ENCODE results near the gene VTI1A. TPM values are rescaled to one million over a fixed set of nuclear protein-coding genes. Genes with fewer than 3 reads are reported as not detected.

The VTI1A gene
- total and polyA plus RNA-seq, 2 of the 13 experiments (the other 11 are each of a cell fraction or from before 2014, with no cell fraction given): 11.7 to 32.7 TPM

DNA sequence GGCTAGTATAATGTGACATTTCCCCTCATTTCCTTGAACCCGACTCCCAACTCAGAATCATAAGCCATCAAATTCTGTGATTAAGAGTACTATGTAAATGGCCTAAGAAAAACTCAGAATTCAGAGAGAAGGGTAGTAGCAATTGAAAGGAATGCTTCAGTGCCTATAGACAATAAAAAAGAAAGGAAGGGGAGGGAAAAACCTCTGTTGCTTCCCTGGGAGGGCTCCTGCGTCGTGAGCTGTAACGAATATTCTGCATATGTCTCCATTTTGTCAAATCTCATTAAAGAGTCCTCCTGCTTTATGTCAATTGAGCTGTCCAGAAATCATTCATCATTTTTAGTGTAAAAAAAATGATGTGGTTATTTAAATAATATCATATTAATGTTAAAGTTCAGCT, 223.0 kb downstream of the VTI1A start:
- intact Hi-C loops (cut with micrococcal nuclease; ENCODE audit: unreplicated experiment): no loop called here
- WGBS (ENCODE audit: low lambda C conversion rate): over 99% methylated on average over 4 of the region's 4 CpGs

DNA sequence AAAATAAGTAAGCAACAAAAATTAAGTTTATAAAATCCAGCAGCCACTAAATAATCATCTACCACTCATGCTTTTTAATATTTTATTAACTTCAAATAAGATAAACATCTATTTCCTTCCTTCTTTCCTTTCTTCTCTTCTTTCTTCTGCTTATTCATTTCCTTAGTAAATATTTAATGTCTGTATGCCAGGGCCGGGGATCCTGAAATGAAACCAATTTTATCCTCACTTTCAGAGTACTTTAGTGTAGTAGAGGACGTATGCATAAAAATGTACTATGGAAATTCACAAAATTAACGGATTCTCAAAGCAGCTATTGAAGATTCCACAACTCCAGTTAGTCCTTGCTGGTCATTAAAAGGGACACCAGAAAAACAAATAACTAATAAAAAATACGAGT, 224.7 kb downstream of the VTI1A start:
- TF ChIP-seq, protein P1, sequence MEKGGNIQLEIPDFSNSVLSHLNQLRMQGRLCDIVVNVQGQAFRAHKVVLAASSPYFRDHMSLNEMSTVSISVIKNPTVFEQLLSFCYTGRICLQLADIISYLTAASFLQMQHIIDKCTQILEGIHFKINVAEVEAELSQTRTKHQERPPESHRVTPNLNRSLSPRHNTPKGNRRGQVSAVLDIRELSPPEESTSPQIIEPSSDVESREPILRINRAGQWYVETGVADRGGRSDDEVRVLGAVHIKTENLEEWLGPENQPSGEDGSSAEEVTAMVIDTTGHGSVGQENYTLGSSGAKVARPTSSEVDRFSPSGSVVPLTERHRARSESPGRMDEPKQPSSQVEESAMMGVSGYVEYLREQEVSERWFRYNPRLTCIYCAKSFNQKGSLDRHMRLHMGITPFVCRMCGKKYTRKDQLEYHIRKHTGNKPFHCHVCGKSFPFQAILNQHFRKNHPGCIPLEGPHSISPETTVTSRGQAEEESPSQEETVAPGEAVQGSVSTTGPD (CRISPR knock-in tag; IDR thresholded peaks at IDR 0.05): no peak
- TF ChIP-seq, protein P2, sequence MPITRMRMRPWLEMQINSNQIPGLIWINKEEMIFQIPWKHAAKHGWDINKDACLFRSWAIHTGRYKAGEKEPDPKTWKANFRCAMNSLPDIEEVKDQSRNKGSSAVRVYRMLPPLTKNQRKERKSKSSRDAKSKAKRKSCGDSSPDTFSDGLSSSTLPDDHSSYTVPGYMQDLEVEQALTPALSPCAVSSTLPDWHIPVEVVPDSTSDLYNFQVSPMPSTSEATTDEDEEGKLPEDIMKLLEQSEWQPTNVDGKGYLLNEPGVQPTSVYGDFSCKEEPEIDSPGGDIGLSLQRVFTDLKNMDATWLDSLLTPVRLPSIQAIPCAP (CRISPR knock-in tag; IDR thresholded peaks at IDR 0.05; ENCODE audit: low read depth): no peak
- Histone ChIP-seq H3K4me1 (ENCODE audit: insufficient read depth, low read length) (peaks cover 30% of the 10 kb centered on the region), H3K9me3 (ENCODE audit: low read length) (no peaks in the 10 kb centered on the region), H3K27ac (ENCODE audit: extremely low read length, insufficient read depth, low read length) (no peak overlapping the region), H3K9ac (ENCODE audit: insufficient read depth, low read depth, low read length) (no peak overlapping the region), H3K79me2 (ENCODE audit: insufficient read depth, low read length) (no peaks in the 10 kb centered on the region), H3K4me2 (ENCODE audit: low read depth, low read length) (no peak overlapping the region), H2AFZ (ENCODE audit: low read length) (no peak overlapping the region), H3K4me3 (replicated peaks in 1 of 3; ENCODE audit: insufficient read depth in 1 of 3, low read depth in 2 of 3, low read length in 3 of 3) (no peak overlapping the region), H4K20me1 (ENCODE audit: insufficient read depth, low read length) (no peaks in the 10 kb centered on the region), H3K27me3 (ENCODE audit: control insufficient read depth in 1 of 2, insufficient read depth in 2 of 2, low read length in 2 of 2) (no peaks in the 10 kb centered on the region), H3K36me3 (replicated peaks in 1 of 2; ENCODE audit: control insufficient read depth in 1 of 2, insufficient read depth in 2 of 2, low read length in 2 of 2) (peaks cover 0 to 5% of the 10 kb centered on the region in 2 experiments; a peak in 1 of 5 replicates)
- POLR2A ChIA-PET: no interaction called here
- FAIRE-seq (no peak), ATAC-seq (no peak), DNase-seq (ENCODE audit: low spot score) (no peak)
- BruUV-seq (replicated peaks): no TSS peak
- CTCF ChIA-PET (ENCODE audit: low intra/inter-chr PET ratio, low total read pairs): no interaction called here
- intact Hi-C loops (cut with micrococcal nuclease; ENCODE audit: unreplicated experiment) (no loop called here), in situ Hi-C loops (cut with HindIII; ENCODE audit: extremely low pct_ligation_motif_present, low pct_unique_long_range_greater_than_20kb) (no loop called here)
- 92% methylated on average over 4 of the region's 4 CpGs for WGBS (ENCODE audit: low lambda C conversion rate)

More for the DNA sequence above, 223.0 kb downstream of the VTI1A start:
- Histone ChIP-seq H3K4me2 (ENCODE audit: low read depth, low read length) (no peak overlapping the region), H4K20me1 (ENCODE audit: insufficient read depth, low read length) (no peaks in the 10 kb centered on the region), H3K4me1 (ENCODE audit: insufficient read depth, low read length) (peaks cover 30% of the 10 kb centered on the region), H3K9ac (ENCODE audit: insufficient read depth, low read depth, low read length) (no peak overlapping the region), H3K36me3 (replicated peaks in 1 of 2; ENCODE audit: control insufficient read depth in 1 of 2, insufficient read depth in 2 of 2, low read length in 2 of 2) (peaks cover 0 to 5% of the 10 kb centered on the region in 2 experiments; a peak in 1 of 5 replicates), H2AFZ (ENCODE audit: low read length) (no peak overlapping the region), H3K9me3 (ENCODE audit: low read length) (no peaks in the 10 kb centered on the region), H3K4me3 (replicated peaks in 1 of 3; ENCODE audit: insufficient read depth in 1 of 3, low read depth in 2 of 3, low read length in 3 of 3) (no peak overlapping the region), H3K79me2 (ENCODE audit: insufficient read depth, low read length) (no peaks in the 10 kb centered on the region), H3K27me3 (ENCODE audit: control insufficient read depth in 1 of 2, insufficient read depth in 2 of 2, low read length in 2 of 2) (no peaks in the 10 kb centered on the region), H3K27ac (ENCODE audit: extremely low read length, insufficient read depth, low read length) (no peak overlapping the region)
- FAIRE-seq (no peak), ATAC-seq (no peak), DNase-seq (ENCODE audit: low spot score) (no peak)
- ChIA-PET POLR2A (no interaction called here), CTCF (ENCODE audit: low intra/inter-chr PET ratio, low total read pairs) (no interaction called here)
- TF ChIP-seq SUZ12 (IDR thresholded peaks at IDR 0.05; ENCODE audit: low read depth, low read length) (no peak), DR1 (CRISPR knock-in tag; IDR thresholded peaks at IDR 0.05) (no peak), ZNF451 (CRISPR knock-in tag; IDR thresholded peaks at IDR 0.05) (no peak), ZNF768 (CRISPR knock-in tag; IDR thresholded peaks at IDR 0.05) (no peak), ZNF468 (CRISPR knock-in tag; IDR thresholded peaks at IDR 0.05) (no peak), MXI1 (IDR thresholded peaks at IDR 0.05; ENCODE audit: borderline replicate concordance, low read depth, low read length) (no peak), SIN3A (IDR thresholded peaks at IDR 0.05; ENCODE audit: borderline replicate concordance, low read depth, low read length) (no peak), ZFP36L2 (CRISPR knock-in tag; IDR thresholded peaks at IDR 0.05) (no peak), TCF7 (IDR thresholded peaks at IDR 0.05; ENCODE audit: low read depth) (no peak), ZNF383 (CRISPR knock-in tag; IDR thresholded peaks at IDR 0.05; ENCODE audit: borderline replicate concordance) (no peak), ZFY (CRISPR knock-in tag; IDR thresholded peaks at IDR 0.05) (no peak)
- TF ChIP-seq, protein P3, sequence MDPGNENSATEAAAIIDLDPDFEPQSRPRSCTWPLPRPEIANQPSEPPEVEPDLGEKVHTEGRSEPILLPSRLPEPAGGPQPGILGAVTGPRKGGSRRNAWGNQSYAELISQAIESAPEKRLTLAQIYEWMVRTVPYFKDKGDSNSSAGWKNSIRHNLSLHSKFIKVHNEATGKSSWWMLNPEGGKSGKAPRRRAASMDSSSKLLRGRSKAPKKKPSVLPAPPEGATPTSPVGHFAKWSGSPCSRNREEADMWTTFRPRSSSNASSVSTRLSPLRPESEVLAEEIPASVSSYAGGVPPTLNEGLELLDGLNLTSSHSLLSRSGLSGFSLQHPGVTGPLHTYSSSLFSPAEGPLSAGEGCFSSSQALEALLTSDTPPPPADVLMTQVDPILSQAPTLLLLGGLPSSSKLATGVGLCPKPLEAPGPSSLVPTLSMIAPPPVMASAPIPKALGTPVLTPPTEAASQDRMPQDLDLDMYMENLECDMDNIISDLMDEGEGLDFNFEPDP (CRISPR knock-in tag; conservative IDR thresholded peaks at IDR 0.05): no peak
- BruUV-seq (replicated peaks): no TSS peak
- in situ Hi-C loops (cut with HindIII; ENCODE audit: extremely low pct_ligation_motif_present, low pct_unique_long_range_greater_than_20kb): no loop called here

All from HepG2 (cell line).